SK-N-SH (cell line): ENCODE results near the gene SLC6A3. TPM values are rescaled to one million over a fixed set of nuclear protein-coding genes. Genes with fewer than 3 reads are reported as not detected.

Source experiments
- CTCF ChIA-PET: fragments of 300-600, 350-600 bp; formaldehyde crosslinking; extraction: SDS; loops from one replicate; lab custom pipeline; 2021; lab: Yijun Ruan, JAX
- POLR2A ChIA-PET: fragments of 350-600 bp; sonication (Branson Sonifier 250); formaldehyde crosslinking; extraction: SDS; loops from one replicate; lab custom pipeline; 2020; ENCODE audit warnings: antibody characterized with exemption, inconsistent platforms; lab: Yijun Ruan, JAX
- DNase-seq: peaks from one replicate; pipeline ENCODE4 v3.0.0; 2012
- H2AFZ ChIP-seq: fragments of 200-600 bp; sonication (generic); 2 replicates; pipeline ENCODE4 v1.8.1; 2016; ENCODE audit warnings: antibody characterized with exemption, mild to moderate bottlenecking, low read depth
- H3F3A ChIP-seq: fragments of 200-600 bp; sonication (generic); replicated peaks from 2 replicates; pipeline ENCODE3; 2016; ENCODE audit warnings: antibody characterized with exemption, mild to moderate bottlenecking; ENCODE audit not compliant: insufficient read depth
- H3K27ac ChIP-seq, 2 experiments: fragments of 200-500 bp in 1 of 2; fragments of 200-600 bp in 1 of 2; sonication (Bioruptor generic) in 1 of 2; sonication (generic), shearing (Covaris generic) in 1 of 2; 2 replicates each; pipeline versions ENCODE4 v1.5.1 to v1.6.1; 2014 to 2016; ENCODE audit warnings: low read depth in 2 of 2, inconsistent platforms in 1 of 2, low read length in 1 of 2, mild to moderate bottlenecking in 1 of 2, mixed read lengths in 1 of 2
- H3K27me3 ChIP-seq: fragments of 200-600 bp; sonication (generic), shearing (Covaris generic); 2 replicates; pipeline ENCODE4 v1.6.1; 2016; ENCODE audit warnings: mixed run types; ENCODE audit not compliant: insufficient read depth
- H3K36me3 ChIP-seq, 2 experiments: fragments of 200-500 bp in 1 of 2; fragments of 200-600 bp in 1 of 2; sonication (Bioruptor generic) in 1 of 2; sonication (generic) in 1 of 2; replicated peaks in 1 of 2; 2 replicates each; pipeline versions ENCODE3 to v1.5.1; 2014 to 2016; ENCODE audit warnings: low read length in 1 of 2, mild to moderate bottlenecking in 1 of 2; ENCODE audit not compliant: insufficient read depth in 2 of 2, control insufficient read depth in 1 of 2
- H3K4me1 ChIP-seq, 2 experiments: fragments of 200-500 bp in 1 of 2; fragments of 200-600 bp in 1 of 2; sonication (Bioruptor generic) in 1 of 2; sonication (generic), shearing (Covaris generic) in 1 of 2; 2 replicates each; pipeline versions ENCODE4 v1.5.1 to v1.6.1; 2014 to 2016; ENCODE audit warnings: low read depth in 1 of 2, low read length in 1 of 2, mixed run types in 1 of 2; ENCODE audit not compliant: insufficient read depth in 2 of 2, control insufficient read depth in 1 of 2
- H3K4me2 ChIP-seq: fragments of 200-600 bp; sonication (generic), shearing (Covaris generic); 2 replicates; pipeline ENCODE4 v1.6.1; 2017; ENCODE audit warnings: mixed run types
- H3K4me3 ChIP-seq, 2 experiments: fragments of 200-500 bp in 1 of 2; fragments of 200-600 bp in 1 of 2; sonication (Bioruptor generic) in 1 of 2; sonication (generic), shearing (Covaris generic) in 1 of 2; 2 replicates each; pipeline versions ENCODE4 v1.5.1 to v1.8.1; 2014 to 2016; ENCODE audit warnings: low read depth in 2 of 2, inconsistent platforms in 1 of 2, low read length in 1 of 2, mild to moderate bottlenecking in 1 of 2, mixed read lengths in 1 of 2, moderate library complexity in 1 of 2
- H3K79me2 ChIP-seq: fragments of 200-600 bp; sonication (generic); 2 replicates; pipeline ENCODE4 v1.8.1; 2017; ENCODE audit warnings: mild to moderate bottlenecking; ENCODE audit not compliant: insufficient read depth
- H3K9ac ChIP-seq: fragments of 200-600 bp; sonication (generic); 2 replicates; pipeline ENCODE4 v1.6.1; 2017; ENCODE audit warnings: mixed run types
- H3K9me2 ChIP-seq: fragments of 200-600 bp; sonication (generic); 2 replicates; pipeline ENCODE4 v1.6.1; 2017; ENCODE audit warnings: mixed run types
- H3K9me3 ChIP-seq: fragments of 200-600 bp; sonication (generic); 2 replicates; pipeline ENCODE4 v1.6.1; 2017; ENCODE audit warnings: mixed run types, mild to moderate bottlenecking, moderate library complexity
- H4K20me1 ChIP-seq: fragments of 200-600 bp; sonication (generic); 2 replicates; pipeline ENCODE4 v1.6.1; 2017; ENCODE audit warnings: mild to moderate bottlenecking, mixed run types; ENCODE audit not compliant: insufficient read depth
- ELF1 ChIP-seq: IDR thresholded peaks from 2 replicates; pipeline ENCODE4 v1.4.0; 2012
- FOSL2 ChIP-seq: IDR thresholded peaks from 2 replicates; pipeline ENCODE4 v1.4.0; 2012; ENCODE audit warnings: low read depth, mild to moderate bottlenecking, moderate library complexity, borderline replicate concordance
- FOXM1 ChIP-seq: IDR thresholded peaks from 2 replicates; pipeline ENCODE4 v1.4.0; 2012; ENCODE audit warnings: low read depth, mild to moderate bottlenecking
- GABPA ChIP-seq: IDR thresholded peaks from 2 replicates; pipeline ENCODE4 v1.4.0; 2012; ENCODE audit warnings: low read depth, mild to moderate bottlenecking
- JUND ChIP-seq: IDR thresholded peaks from 2 replicates; pipeline ENCODE4 v1.4.0; 2012
- MAX ChIP-seq: IDR thresholded peaks from 2 replicates; pipeline ENCODE4 v1.4.0; 2012; ENCODE audit warnings: low read depth
- NFIC ChIP-seq: IDR thresholded peaks from 2 replicates; pipeline ENCODE4 v1.4.0; 2012; ENCODE audit warnings: borderline replicate concordance
- POLR2AphosphoS5 ChIP-seq: IDR thresholded peaks from 2 replicates; pipeline ENCODE4 v1.6.1; 2012; ENCODE audit warnings: low read depth, low read length
- RFX5 ChIP-seq: IDR thresholded peaks from 2 replicates; pipeline ENCODE4 v1.6.1; 2012; ENCODE audit warnings: mild to moderate bottlenecking, improper control_type of control experiment, low read length
- SMC3 ChIP-seq: IDR thresholded peaks from 2 replicates; pipeline ENCODE4 v1.6.1; 2012; ENCODE audit warnings: low read depth, low read length, improper control_type of control experiment
- USF1 ChIP-seq: IDR thresholded peaks from 2 replicates; pipeline ENCODE4 v1.4.0; 2012; ENCODE audit warnings: low read depth, borderline replicate concordance
- USF2 ChIP-seq: fragments of 150-350 bp; IDR thresholded peaks from 2 replicates; pipeline ENCODE4 v1.6.1; 2017; ENCODE audit warnings: antibody characterized with exemption, low read length, low read depth, borderline replicate concordance
- WGBS: methylation state at CpG from one replicate; pipeline ENCODE4 v1.1.6; 2017; ENCODE audit warnings: low lambda C conversion rate; 5-methylcytosine and 5-hydroxymethylcytosine counted together
- polyA plus RNA-seq, 3 experiments: library from polyadenylated mRNA; depleted of rRNA; stranded (reverse); fragments of >200 nt; gene quantifications; 2 replicates each; pipeline ENCODE4 v1.2.3, GENCODE V29; 2012
- TF ChIP-seq, protein P1 (sequence below): fragments of 150-350 bp; IDR thresholded peaks from 2 replicates; pipeline ENCODE4 v1.6.1; 2016; ENCODE audit warnings: mild to moderate bottlenecking, low read depth, low read length
- TF ChIP-seq, protein P2 (sequence below): IDR thresholded peaks from 2 replicates; pipeline ENCODE4 v1.4.0; 2012; ENCODE audit warnings: low read depth, borderline replicate concordance

SLC6A3 gene
- polyA plus RNA-seq, 1 of the 3 experiments (the other 2 are of a cell fraction): not detected

DNA sequence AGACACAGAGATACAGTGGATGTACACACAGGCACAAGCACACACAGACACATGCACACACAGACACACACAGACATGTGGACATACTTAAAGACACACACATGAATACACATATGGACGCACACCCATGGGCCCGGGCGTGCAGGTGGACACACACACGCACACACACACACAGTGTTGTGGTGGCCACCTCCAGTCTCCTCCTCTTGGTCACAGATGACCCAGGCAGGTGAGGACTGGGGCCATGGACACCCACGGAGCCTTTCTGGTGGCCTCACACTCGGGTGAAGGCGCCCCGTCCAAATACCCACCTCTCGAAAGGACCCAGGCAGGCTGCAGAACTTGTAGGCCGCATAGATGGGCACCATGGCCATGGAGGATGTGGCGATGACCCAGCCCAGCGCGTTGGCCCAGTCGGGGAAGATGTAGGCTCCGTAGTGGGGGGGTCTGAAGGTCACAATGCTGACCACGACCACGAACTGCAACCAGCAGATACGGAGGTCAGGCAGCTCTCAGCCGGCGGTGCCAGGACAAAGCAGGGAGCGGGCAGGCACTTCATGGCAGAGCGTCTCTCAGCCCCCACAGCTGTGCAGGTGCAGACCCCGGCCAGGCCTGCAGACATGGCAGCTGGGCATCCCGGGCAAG lies 42.5 kb downstream of the SLC6A3 start (continued):
- TF ChIP-seq MAX: no peak

GRCh38 chr5:1401536-1402138 lies 43.6 kb downstream of the SLC6A3 start:
- Histone ChIP-seq H3K27me3 (peaks cover 5% of the 10 kb centered on the region; the same call in 1 of the 2 replicates), H3K9me3 (no peaks in the 10 kb centered on the region), H4K20me1 (no peaks in the 10 kb centered on the region), H3K79me2 (no peaks in the 10 kb centered on the region), H3F3A (no peaks in the 10 kb centered on the region), H3K36me3 (no peaks in the 10 kb centered on the region), H3K9me2 (no peaks in the 10 kb centered on the region), H3K4me3 (no peak overlapping the region), H3K4me2 (no peak overlapping the region), H2AFZ (no peak overlapping the region), H3K27ac (no peak overlapping the region), H3K9ac (no peak overlapping the region), H3K4me1 (peaks cover 0 to 8% of the 10 kb centered on the region in 2 experiments; a peak in 1 of 4 replicates)
- POLR2A ChIA-PET: no interaction called here
- DNase-seq: peak; percentile 85
- 41% methylated on average over 13 of the region's 14 CpGs for WGBS
- CTCF ChIA-PET: interaction anchor here (0.9 to 1.6 kb wide), 2 partner anchors 18 to 22 kb away, joined by 3 to 6 read pairs; no protein-coding TSS in a partner anchor
- TF ChIP-seq USF2 (no peak), FOSL2 (no peak), POLR2AphosphoS5 (no peak), JUND (no peak), ELF1 (no peak), FOXM1 (no peak), RFX5 (no peak), GABPA (no peak), NFIC (no peak), SMC3 (no peak; the same call in 1 of the 2 replicates), USF1 (no peak)
- TF ChIP-seq, protein P1, sequence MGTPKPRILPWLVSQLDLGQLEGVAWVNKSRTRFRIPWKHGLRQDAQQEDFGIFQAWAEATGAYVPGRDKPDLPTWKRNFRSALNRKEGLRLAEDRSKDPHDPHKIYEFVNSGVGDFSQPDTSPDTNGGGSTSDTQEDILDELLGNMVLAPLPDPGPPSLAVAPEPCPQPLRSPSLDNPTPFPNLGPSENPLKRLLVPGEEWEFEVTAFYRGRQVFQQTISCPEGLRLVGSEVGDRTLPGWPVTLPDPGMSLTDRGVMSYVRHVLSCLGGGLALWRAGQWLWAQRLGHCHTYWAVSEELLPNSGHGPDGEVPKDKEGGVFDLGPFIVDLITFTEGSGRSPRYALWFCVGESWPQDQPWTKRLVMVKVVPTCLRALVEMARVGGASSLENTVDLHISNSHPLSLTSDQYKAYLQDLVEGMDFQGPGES: no peak
- TF ChIP-seq, protein P2, sequence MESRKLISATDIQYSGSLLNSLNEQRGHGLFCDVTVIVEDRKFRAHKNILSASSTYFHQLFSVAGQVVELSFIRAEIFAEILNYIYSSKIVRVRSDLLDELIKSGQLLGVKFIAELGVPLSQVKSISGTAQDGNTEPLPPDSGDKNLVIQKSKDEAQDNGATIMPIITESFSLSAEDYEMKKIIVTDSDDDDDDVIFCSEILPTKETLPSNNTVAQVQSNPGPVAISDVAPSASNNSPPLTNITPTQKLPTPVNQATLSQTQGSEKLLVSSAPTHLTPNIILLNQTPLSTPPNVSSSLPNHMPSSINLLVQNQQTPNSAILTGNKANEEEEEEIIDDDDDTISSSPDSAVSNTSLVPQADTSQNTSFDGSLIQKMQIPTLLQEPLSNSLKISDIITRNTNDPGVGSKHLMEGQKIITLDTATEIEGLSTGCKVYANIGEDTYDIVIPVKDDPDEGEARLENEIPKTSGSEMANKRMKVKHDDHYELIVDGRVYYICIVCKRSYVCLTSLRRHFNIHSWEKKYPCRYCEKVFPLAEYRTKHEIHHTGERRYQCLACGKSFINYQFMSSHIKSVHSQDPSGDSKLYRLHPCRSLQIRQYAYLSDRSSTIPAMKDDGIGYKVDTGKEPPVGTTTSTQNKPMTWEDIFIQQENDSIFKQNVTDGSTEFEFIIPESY: no peak
